Esophagus muscularis mucosa (tissue), 4 donors: ENCODE data around the gene ABCC1. TPM values are rescaled to one million over a fixed set of nuclear protein-coding genes. Genes with fewer than 3 reads are reported as not detected.

Experiments used
- DNase-seq: peaks from one replicate; pipeline ENCODE4 v3.0.0-alpha.2; 2017; ENCODE audit errors: extremely low spot score
- H3K27ac ChIP-seq, 4 donors: fragments of 200-600 bp; sonication (generic); replicated peaks in 1 of 4; 1 replicate in 3 of 4; 2 replicates in 1 of 4; pipeline ENCODE4 v1.5.1; 2016 to 2019; ENCODE audit warnings: mild to moderate bottlenecking in 1 of 4
- H3K27me3 ChIP-seq, 4 donors: fragments of 200-600 bp; sonication (generic); one replicate each; pipeline versions ENCODE4 v1.5.1 to v1.6.0; 2016 to 2019
- H3K36me3 ChIP-seq, 4 donors: fragments of 200-600 bp; sonication (generic); one replicate each; pipeline ENCODE4 v1.5.1; 2016 to 2019
- H3K4me1 ChIP-seq, 4 donors: fragments of 200-600 bp; sonication (generic); one replicate each; pipeline ENCODE4 v1.5.1; 2016 to 2019
- H3K4me3 ChIP-seq, 4 donors: fragments of 200-600 bp; sonication (generic); 1 replicate in 2 of 4; 2 replicates in 2 of 4; pipeline ENCODE4 v1.5.1; 2016 to 2019; ENCODE audit warnings: mild to moderate bottlenecking in 4 of 4, moderate library complexity in 1 of 4
- H3K9me3 ChIP-seq, 4 donors: fragments of 200-600 bp; sonication (generic); 1 replicate in 3 of 4; 2 replicates in 1 of 4; pipeline ENCODE4 v1.5.1; 2016 to 2019
- CTCF ChIP-seq, 3 experiments: fragments of 200-600 bp in 2 of 3; fragments of 450-650 bp in 1 of 3; sonication (generic) in 2 of 3; IDR thresholded peaks; one replicate each; pipeline ENCODE4 v1.5.1; 2017 to 2019; ENCODE audit warnings: antibody characterized with exemption in 3 of 3, mild to moderate bottlenecking in 2 of 3, moderate library complexity in 1 of 3
- EP300 ChIP-seq: sonication (generic); formaldehyde crosslinking; IDR thresholded peaks from one replicate; pipeline ENCODE4 v1.6.1; 2017; ENCODE audit warnings: antibody characterized with exemption
- POLR2A ChIP-seq: fragments of 450-650 bp; IDR thresholded peaks from one replicate; pipeline ENCODE4 v1.6.1; 2017; ENCODE audit warnings: antibody characterized with exemption, moderate library complexity, mild to moderate bottlenecking, low read depth
- POLR2AphosphoS5 ChIP-seq, 2 donors: sonication (generic); formaldehyde crosslinking; IDR thresholded peaks; one replicate each; pipeline ENCODE4 v1.6.1; 2017; ENCODE audit warnings: antibody characterized with exemption in 2 of 2
- WGBS: methylation state at CpG from one replicate; pipeline ENCODE4 v1.1.5; 2018; 5-methylcytosine and 5-hydroxymethylcytosine counted together
- intact Hi-C: fragments of 100-400 bp; cut with DNase I; formaldehyde crosslinking; loops from one replicate; pipeline ENCODE4 v1.15.1; 2023
- total RNA-seq, 4 donors: library from RNA; depleted of rRNA; stranded (reverse); fragments of >200 nt; gene quantifications; one replicate each; pipeline versions ENCODE4 v1.1.0 to v1.2.1, GENCODE V29; 2016

Gene ABCC1
- total RNA-seq, 4 donors from 2014 or later = 61.8 to 141 (median 103) TPM

GRCh38 chr16:15975172-15975571 is 25.8 kb downstream of the ABCC1 start:
- H3K4me3 ChIP-seq = peak overlapping the region in 1 of 4 donors; percentile 14
- peaks cover 0 to 12% (median 2%) of the 10 kb centered on the region in 4 donors for H3K9me3 ChIP-seq
- WGBS = 60% methylated on average over 5 of the region's 5 CpGs
- intact Hi-C loops = no loop called here
- peaks cover 40 to 100% (median 90%) of the 10 kb centered on the region in 4 donors for H3K4me1 ChIP-seq
- H3K27ac ChIP-seq = peak overlapping the region; percentile 82 to 89 (median 86)
- TF ChIP-seq CTCF (IDR thresholded peaks at IDR 0.05) = no peak
- TF ChIP-seq EP300 = no peak
- no peak for TF ChIP-seq POLR2A
- TF ChIP-seq POLR2AphosphoS5 (IDR thresholded peaks at IDR 0.05) = peak; percentile 64 to 80
- H3K36me3 ChIP-seq = no peaks in the 10 kb centered on the region
- no peak for DNase-seq
- no peaks in the 10 kb centered on the region for H3K27me3 ChIP-seq

- TF ChIP-seq POLR2AphosphoS5 (IDR thresholded peaks at IDR 0.05) (no peak), CTCF (IDR thresholded peaks at IDR 0.05) (no peak)
- Histone ChIP-seq H3K27me3 (no peaks in the 10 kb centered on the region), H3K4me3 (no peak overlapping the region), H3K4me1 (peaks cover 40 to 100% (median 90%) of the 10 kb centered on the region in 4 donors), H3K27ac (peak overlapping the region; percentile 82 to 89 (median 86)), H3K36me3 (no peaks in the 10 kb centered on the region), H3K9me3 (peaks cover 0 to 11% (median 5%) of the 10 kb centered on the region in 4 donors)
- 50% methylated on average over 4 of the region's 5 CpGs for WGBS
- intact Hi-C loops = no loop called here
- no peak for DNase-seq
Observed at GRCh38 chr16:15976225-15976812, 26.9 kb downstream of the ABCC1 start.

GRCh38 chr16:15976929-15977637 is 27.7 kb downstream of the ABCC1 start:
- no peak for DNase-seq
- H3K27ac ChIP-seq = peak overlapping the region; percentile 82 to 89 (median 86)
- intact Hi-C loops = no loop called here

GRCh38 chr16:15979801-15980200 is 30.4 kb downstream of the ABCC1 start:
- Histone ChIP-seq H3K36me3 (no peaks in the 10 kb centered on the region), H3K4me3 (no peak overlapping the region), H3K4me1 (peaks cover 36 to 97% (median 84%) of the 10 kb centered on the region in 4 donors), H3K27me3 (no peaks in the 10 kb centered on the region), H3K9me3 (peaks cover 0 to 6% (median 0%) of the 10 kb centered on the region in 4 donors), H3K27ac (peak overlapping the region; percentile 72 to 87 (median 84))
- no peak for DNase-seq
- intact Hi-C loops = no loop called here
- 56% methylated on average over 3 of the region's 3 CpGs for WGBS
- no peak for TF ChIP-seq CTCF (IDR thresholded peaks at IDR 0.05)
- TF ChIP-seq POLR2AphosphoS5 (IDR thresholded peaks at IDR 0.05) = no peak
- no peak for TF ChIP-seq POLR2A
- no peak for TF ChIP-seq EP300

More at GRCh38 chr16:15976929-15977637, 27.7 kb downstream of the ABCC1 start:
- H3K27me3 ChIP-seq = no peaks in the 10 kb centered on the region
- H3K36me3 ChIP-seq = no peaks in the 10 kb centered on the region
- TF ChIP-seq POLR2AphosphoS5 (IDR thresholded peaks at IDR 0.05) (peak; percentile 9 to 67), EP300 (no peak), CTCF (IDR thresholded peaks at IDR 0.05) (no peak)
- peaks cover 40 to 100% (median 87%) of the 10 kb centered on the region in 4 donors for H3K4me1 ChIP-seq
- 70% methylated on average over 7 of the region's 7 CpGs for WGBS
- H3K4me3 ChIP-seq = no peak overlapping the region
- H3K9me3 ChIP-seq = peaks cover 0 to 10% (median 4%) of the 10 kb centered on the region in 4 donors
